ENCODE measurements around the gene RAD9A. TPM values are rescaled to one million over a fixed set of nuclear protein-coding genes. Genes with fewer than 3 reads are reported as not detected.

The RAD9A gene
- total RNA-seq, 3 donors from 2014 or later = 11.0 to 31.0 (median 24.6) TPM

DNA sequence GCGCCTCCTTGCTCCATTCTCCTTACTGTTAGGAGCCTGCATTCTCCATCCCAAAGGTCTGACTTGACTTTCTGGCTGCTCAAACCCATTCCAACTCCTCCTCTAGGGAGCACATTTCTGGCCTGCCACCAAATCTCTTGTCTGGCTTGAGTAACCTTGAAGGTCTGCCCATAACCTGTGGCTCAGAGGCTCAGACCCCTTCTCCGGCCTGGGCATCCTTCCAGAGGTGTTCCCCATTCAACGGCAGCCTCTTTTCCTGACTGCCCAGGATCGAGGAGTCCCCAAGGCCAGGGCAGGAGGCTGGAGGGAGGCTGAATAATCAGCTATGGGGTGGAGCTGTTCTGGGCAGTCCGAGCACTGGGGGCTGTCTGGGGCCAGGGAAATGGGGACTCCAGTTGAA is 2.2 kb downstream of the RAD9A start:
- Histone ChIP-seq H3K27ac (no peak overlapping the region), H3K4me1 (peaks cover 4% of the 10 kb centered on the region in 2 donors), H3K9me3 (no peaks in the 10 kb centered on the region), H3K27me3 (no peaks in the 10 kb centered on the region), H3K36me3 (no peaks in the 10 kb centered on the region), H3K4me3 (no peak overlapping the region)
- no peak for DNase-seq (ENCODE audit: low spot score in 2 of 2)
- TF ChIP-seq, protein P1, sequence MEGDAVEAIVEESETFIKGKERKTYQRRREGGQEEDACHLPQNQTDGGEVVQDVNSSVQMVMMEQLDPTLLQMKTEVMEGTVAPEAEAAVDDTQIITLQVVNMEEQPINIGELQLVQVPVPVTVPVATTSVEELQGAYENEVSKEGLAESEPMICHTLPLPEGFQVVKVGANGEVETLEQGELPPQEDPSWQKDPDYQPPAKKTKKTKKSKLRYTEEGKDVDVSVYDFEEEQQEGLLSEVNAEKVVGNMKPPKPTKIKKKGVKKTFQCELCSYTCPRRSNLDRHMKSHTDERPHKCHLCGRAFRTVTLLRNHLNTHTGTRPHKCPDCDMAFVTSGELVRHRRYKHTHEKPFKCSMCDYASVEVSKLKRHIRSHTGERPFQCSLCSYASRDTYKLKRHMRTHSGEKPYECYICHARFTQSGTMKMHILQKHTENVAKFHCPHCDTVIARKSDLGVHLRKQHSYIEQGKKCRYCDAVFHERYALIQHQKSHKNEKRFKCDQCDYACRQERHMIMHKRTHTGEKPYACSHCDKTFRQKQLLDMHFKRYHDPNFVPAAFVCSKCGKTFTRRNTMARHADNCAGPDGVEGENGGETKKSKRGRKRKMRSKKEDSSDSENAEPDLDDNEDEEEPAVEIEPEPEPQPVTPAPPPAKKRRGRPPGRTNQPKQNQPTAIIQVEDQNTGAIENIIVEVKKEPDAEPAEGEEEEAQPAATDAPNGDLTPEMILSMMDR (IDR thresholded peaks at IDR 0.05) = no peak
- TF ChIP-seq POLR2AphosphoS5 (IDR thresholded peaks at IDR 0.05) = no peak
- TF ChIP-seq POLR2A (IDR thresholded peaks at IDR 0.05) = no peak
- intact Hi-C loops (cut with DNase I; ENCODE audit: low total_unique reads) = loop anchor here (5.0 to 10.0 kb wide), 2 partner anchors 37 to 111 kb away; partner anchors contain the start of genes CDK2AP2 and PITPNM1

GRCh38 chr11:67395555-67396258 is 3.9 kb downstream of the RAD9A start:
- Histone ChIP-seq H3K4me3 (no peak overlapping the region), H3K27ac (no peak overlapping the region), H3K4me1 (peaks cover 15 to 18% of the 10 kb centered on the region in 2 donors), H3K27me3 (no peaks in the 10 kb centered on the region), H3K9me3 (no peaks in the 10 kb centered on the region), H3K36me3 (no peaks in the 10 kb centered on the region)
- intact Hi-C loops (cut with DNase I; ENCODE audit: low total_unique reads) = loop anchor here (10.0 kb wide), 1 partner anchor 109 kb away; the partner anchor contains the start of genes CDK2AP2 and PITPNM1
- no peak for DNase-seq (ENCODE audit: low spot score in 2 of 2)
- TF ChIP-seq POLR2AphosphoS5 (IDR thresholded peaks at IDR 0.05) = no peak

GRCh38 chr11:67396259-67396581 is 4.4 kb downstream of the RAD9A start:
- intact Hi-C loops (cut with DNase I; ENCODE audit: low total_unique reads) = loop anchor here (10.0 kb wide), 1 partner anchor 109 kb away; the partner anchor contains the start of genes CDK2AP2 and PITPNM1
- Histone ChIP-seq H3K9me3 (no peaks in the 10 kb centered on the region), H3K27me3 (no peaks in the 10 kb centered on the region), H3K36me3 (no peaks in the 10 kb centered on the region), H3K27ac (no peak overlapping the region), H3K4me3 (no peak overlapping the region), H3K4me1 (peaks cover 16 to 18% of the 10 kb centered on the region in 2 donors)
- DNase-seq (ENCODE audit: low spot score in 2 of 2) = no peak
- TF ChIP-seq POLR2A (IDR thresholded peaks at IDR 0.05) = no peak
- TF ChIP-seq POLR2AphosphoS5 (IDR thresholded peaks at IDR 0.05) = no peak
- TF ChIP-seq, protein P1 (IDR thresholded peaks at IDR 0.05) = no peak

DNA sequence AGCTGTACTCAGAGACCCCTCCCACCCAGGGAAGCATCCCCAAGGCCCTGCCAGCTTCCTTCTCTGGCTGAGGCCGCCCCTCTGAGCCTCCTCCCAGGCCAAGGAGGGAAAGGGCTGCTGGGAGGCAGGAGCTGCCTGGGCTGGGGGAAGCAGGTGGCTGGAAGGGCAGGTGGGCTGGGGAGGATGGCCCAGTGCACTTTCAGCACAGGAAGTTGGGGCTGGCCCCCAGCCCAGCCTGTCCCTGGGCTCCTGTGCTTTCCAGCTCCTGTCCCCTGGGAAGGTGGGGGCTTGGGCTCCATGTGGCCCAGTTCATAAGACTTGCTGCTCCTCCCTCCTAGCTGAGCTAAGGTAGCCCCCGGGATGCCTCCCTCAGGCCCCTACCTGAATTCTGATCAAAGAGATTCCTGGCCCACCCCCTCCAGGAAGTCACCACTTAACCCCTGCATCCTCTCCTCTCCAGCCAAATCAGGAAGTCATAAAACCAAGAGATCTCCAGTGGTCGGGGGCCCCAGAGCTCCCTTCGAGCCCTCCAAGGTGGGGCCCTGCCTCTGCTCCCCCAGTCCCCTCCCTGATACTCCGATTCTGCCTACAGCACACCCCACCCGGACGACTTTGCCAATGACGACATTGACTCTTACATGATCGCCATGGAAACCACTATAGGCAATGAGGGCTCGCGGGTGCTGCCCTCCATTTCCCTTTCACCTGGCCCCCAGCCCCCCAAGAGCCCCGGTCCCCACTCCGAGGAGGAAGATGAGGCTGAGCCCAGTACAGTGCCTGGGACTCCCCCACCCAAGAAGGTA is 5.0 kb downstream of the RAD9A start:
- DNase-seq (ENCODE audit: low spot score in 2 of 2) = no peak
- intact Hi-C loops (cut with DNase I; ENCODE audit: low total_unique reads) = loop anchor here (10.0 kb wide), 1 partner anchor 108 kb away; the partner anchor contains the start of genes CDK2AP2 and PITPNM1
- no peak overlapping the region for H3K27ac ChIP-seq

DNA sequence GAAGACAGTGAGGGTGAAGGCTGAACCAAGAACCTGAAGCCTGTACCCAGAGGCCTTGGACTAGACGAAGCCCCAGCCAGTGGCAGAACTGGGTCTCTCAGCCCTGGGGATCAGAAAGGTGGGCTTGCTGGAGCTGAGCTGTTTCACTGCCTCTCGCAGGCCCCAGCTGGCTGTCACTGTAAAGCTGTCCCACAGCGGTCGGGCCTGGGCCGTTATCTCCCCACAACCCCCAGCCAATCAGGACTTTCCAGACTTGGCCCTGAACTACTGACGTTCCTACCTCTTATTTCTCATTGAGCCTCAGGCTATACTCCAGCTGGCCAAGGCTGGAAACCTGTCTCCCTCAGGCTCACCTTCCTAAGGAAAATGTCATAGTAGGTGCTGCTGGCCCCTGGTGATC is 5.8 kb downstream of the RAD9A start:
- no peak for TF ChIP-seq POLR2AphosphoS5 (IDR thresholded peaks at IDR 0.05)
- TF ChIP-seq, protein P1 (IDR thresholded peaks at IDR 0.05) = no peak
- TF ChIP-seq POLR2A (IDR thresholded peaks at IDR 0.05) = no peak
- H3K9me3 ChIP-seq = no peaks in the 10 kb centered on the region
- no peak overlapping the region for H3K27ac ChIP-seq
- no peaks in the 10 kb centered on the region for H3K27me3 ChIP-seq
- H3K4me1 ChIP-seq = peaks cover 14 to 16% of the 10 kb centered on the region in 2 donors
- no peak for DNase-seq (ENCODE audit: low spot score in 2 of 2)
- H3K36me3 ChIP-seq = no peaks in the 10 kb centered on the region
- intact Hi-C loops (cut with DNase I; ENCODE audit: low total_unique reads) = loop anchor here (10.0 kb wide), 1 partner anchor 107 kb away; the partner anchor contains the start of genes CDK2AP2 and PITPNM1
- H3K4me3 ChIP-seq = no peak overlapping the region

More for the DNA sequence above, 5.0 kb downstream of the RAD9A start:
- Histone ChIP-seq H3K36me3 (no peaks in the 10 kb centered on the region), H3K4me3 (no peak overlapping the region), H3K4me1 (peaks cover 16 to 18% of the 10 kb centered on the region in 2 donors), H3K9me3 (no peaks in the 10 kb centered on the region), H3K27me3 (no peaks in the 10 kb centered on the region)
- TF ChIP-seq POLR2A (IDR thresholded peaks at IDR 0.05) = no peak
- no peak for TF ChIP-seq POLR2AphosphoS5 (IDR thresholded peaks at IDR 0.05)
- TF ChIP-seq, protein P1 (IDR thresholded peaks at IDR 0.05) = no peak

All from breast epithelium (tissue), 4 donors.